Thymus (tissue), 11 donors: ENCODE measurements around the gene FRRS1L. TPM values are rescaled to one million over a fixed set of nuclear protein-coding genes. Genes with fewer than 3 reads are reported as not detected.

Source experiments
- DNase-seq, 9 donors: peaks; one replicate each; pipeline ENCODE4 v3.0.0-alpha.2; 2013; ENCODE audit warnings: low spot score in 9 of 9, low read depth in 6 of 9, missing footprints in 1 of 9
- H3K27ac ChIP-seq, 2 donors: one replicate each; pipeline ENCODE4 v1.5.1; 2013; ENCODE audit warnings: control low read depth in 1 of 2, low read depth in 1 of 2, low read length in 1 of 2, mild to moderate bottlenecking in 1 of 2, moderate library complexity in 1 of 2
- H3K27me3 ChIP-seq, 2 donors: one replicate each; pipeline ENCODE4 v1.5.1; 2013; ENCODE audit warnings: low read length in 1 of 2; ENCODE audit not compliant: control insufficient read depth in 2 of 2, insufficient read depth in 1 of 2
- H3K36me3 ChIP-seq, 2 donors: one replicate each; pipeline ENCODE4 v1.5.1; 2013; ENCODE audit warnings: low read length in 1 of 2, mild to moderate bottlenecking in 1 of 2, moderate library complexity in 1 of 2; ENCODE audit not compliant: control insufficient read depth in 2 of 2, insufficient read depth in 2 of 2
- H3K4me1 ChIP-seq, 2 donors: one replicate each; pipeline ENCODE4 v1.5.1; 2013; ENCODE audit warnings: low read length in 2 of 2; ENCODE audit not compliant: control insufficient read depth in 2 of 2, insufficient read depth in 2 of 2
- H3K4me3 ChIP-seq, 2 donors: one replicate each; pipeline ENCODE4 v1.5.1; 2013; ENCODE audit warnings: low read length in 2 of 2, control low read depth in 1 of 2, mild to moderate bottlenecking in 1 of 2
- H3K9me3 ChIP-seq, 2 donors: one replicate each; pipeline ENCODE4 v1.5.1; 2013; ENCODE audit warnings: low read length in 1 of 2, mild to moderate bottlenecking in 1 of 2; ENCODE audit not compliant: control insufficient read depth in 2 of 2, insufficient read depth in 1 of 2
- WGBS: extraction: QIAGEN DNeasy Blood & Tissue Kit; methylation state at CpG from one replicate; pipeline ENCODE4 v1.1.7; 2013; 5-methylcytosine and 5-hydroxymethylcytosine counted together
- polyA plus RNA-seq: library from polyadenylated mRNA; stranded (reverse); fragments of 200-250 nt; gene quantifications from one replicate; pipeline ENCODE4 v1.2.3, GENCODE V29; 2013
- total RNA-seq: library from RNA; stranded (reverse); fragments of 120-200 nt; gene quantifications from one replicate; pipeline ENCODE4 v1.2.4, GENCODE V29; 2013
- donor health status: healthy.

Gene FRRS1L
- total and polyA plus RNA-seq, 2 donors = 0.07 to 0.09 TPM

DNA sequence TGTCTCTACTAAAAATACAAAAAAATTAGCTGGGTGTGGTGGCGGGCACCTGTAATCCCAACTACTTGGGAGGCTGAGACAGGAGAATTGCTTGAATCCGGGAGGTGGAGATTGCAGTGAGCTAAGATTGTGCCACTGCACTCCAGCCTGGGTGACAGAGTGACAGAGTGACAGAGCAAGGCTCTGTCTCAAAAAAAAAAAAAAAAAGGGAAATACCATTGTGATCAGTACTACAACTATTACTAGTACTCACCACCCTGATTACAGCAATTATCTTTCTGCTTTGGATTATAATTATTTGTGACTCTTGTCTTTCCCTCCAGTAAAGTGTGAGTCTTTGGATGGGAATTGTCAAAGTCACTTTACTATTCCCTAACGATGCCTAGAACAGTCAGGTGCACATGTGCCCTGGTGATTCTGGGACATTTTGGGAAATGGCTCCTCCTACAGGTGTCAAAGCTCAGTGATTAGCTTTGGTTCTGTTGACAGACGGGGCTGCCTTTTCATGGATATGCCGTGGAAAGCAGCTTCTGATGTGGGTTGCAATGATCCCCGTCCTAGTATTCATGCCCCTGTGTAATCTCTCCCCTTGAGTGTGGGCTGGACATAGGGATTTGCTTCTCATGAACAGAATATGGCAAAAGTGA is 31.8 kb upstream of the FRRS1L start:
- 62% methylated on average over 6 of the region's 6 CpGs for WGBS
- Histone ChIP-seq H3K9me3 (no peaks in the 10 kb centered on the region), H3K4me3 (no peak overlapping the region), H3K36me3 (no peaks in the 10 kb centered on the region), H3K4me1 (no peaks in the 10 kb centered on the region), H3K27ac (no peak overlapping the region), H3K27me3 (peaks cover 0 to 5% of the 10 kb centered on the region in 2 donors)
- no peak for DNase-seq

DNA sequence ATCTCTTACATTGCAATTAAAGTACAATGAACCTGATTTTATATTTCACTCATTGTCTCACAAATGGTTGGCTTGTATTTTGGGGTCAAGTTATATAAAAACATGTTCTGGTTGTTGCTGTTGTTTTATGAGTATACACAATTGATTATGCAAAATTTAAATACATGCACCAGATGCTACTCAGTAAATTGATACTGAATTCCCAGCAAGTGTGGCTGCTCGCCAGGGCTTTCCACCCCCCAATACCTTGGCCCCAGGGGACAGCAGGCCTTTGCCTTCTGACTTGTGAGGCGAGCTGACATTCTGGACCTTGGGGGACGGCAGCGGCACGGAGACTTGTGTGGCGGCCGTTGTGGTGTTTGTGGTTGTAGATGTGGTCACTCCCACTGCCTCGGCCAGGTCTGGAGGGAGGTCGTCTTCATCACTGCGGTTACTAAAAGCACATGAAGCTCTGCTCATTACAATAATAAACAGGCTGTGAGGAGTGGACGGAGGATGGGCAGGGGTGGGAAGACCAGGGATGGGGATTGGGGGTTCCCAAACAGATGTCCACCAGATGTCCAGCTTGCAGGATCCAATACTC is 27.0 kb upstream of the FRRS1L start:
- 89% methylated on average over 11 of the region's 11 CpGs for WGBS
- Histone ChIP-seq H3K4me1 (no peaks in the 10 kb centered on the region), H3K27ac (no peak overlapping the region), H3K4me3 (no peak overlapping the region), H3K36me3 (no peaks in the 10 kb centered on the region), H3K27me3 (peaks cover 0 to 5% of the 10 kb centered on the region in 2 donors), H3K9me3 (no peaks in the 10 kb centered on the region)
- no peak for DNase-seq

DNA sequence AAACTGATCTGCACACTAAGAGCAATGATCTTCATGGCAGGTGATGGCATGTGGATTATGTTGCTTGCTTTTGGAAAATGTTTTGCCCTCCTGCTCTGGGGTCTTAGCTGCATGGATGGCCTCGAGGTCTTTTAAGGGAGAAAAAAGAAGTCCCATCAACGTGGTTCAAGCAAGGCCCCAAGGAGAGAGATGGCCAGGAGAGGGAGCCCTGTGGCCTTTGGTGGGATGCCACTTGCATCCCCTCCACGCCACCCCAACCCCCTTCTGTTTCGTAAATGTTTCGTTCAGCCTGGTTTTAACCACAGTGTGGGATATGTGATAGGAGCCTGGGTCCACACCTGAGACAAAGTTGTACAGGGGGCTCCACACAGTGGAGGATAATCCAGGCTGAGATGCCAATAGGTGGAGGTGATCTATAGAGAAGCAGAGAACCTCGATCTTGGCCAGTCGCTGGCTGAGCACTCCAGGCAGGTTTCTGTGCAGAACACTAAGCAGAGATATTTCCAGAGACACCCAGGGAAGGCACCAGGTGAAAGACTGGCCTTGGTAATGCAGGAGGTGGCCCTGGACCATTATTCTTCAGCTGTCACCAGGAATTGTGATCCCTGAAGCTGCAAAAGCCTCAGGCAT is 25.8 kb upstream of the FRRS1L start:
- Histone ChIP-seq H3K27me3 (peaks cover 0 to 5% of the 10 kb centered on the region in 2 donors), H3K36me3 (no peaks in the 10 kb centered on the region), H3K27ac (no peak overlapping the region), H3K4me3 (no peak overlapping the region), H3K9me3 (no peaks in the 10 kb centered on the region), H3K4me1 (no peaks in the 10 kb centered on the region)
- no peak for DNase-seq
- WGBS = 62% methylated on average over 7 of the region's 7 CpGs

DNA sequence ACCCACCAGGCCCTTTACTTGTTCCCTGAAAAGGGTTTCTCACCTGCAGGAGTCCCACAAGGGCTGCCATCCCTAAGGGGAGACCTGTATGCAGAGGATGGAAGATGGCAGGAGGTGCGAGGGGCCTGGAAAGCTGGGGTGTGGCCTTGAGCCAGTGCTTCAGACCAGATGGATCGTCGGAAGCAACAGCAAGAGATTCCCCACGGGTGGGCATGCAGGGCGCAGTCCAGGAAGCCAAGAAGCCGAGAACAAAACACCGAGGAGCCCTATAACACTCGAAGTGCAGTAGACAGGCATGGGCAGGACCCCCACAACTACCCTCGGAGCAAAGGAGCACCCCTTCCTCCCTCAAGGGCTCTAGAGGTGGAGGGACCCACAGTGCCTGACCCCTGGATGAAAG is 24.7 kb upstream of the FRRS1L start:
- WGBS = 90% methylated on average over 9 of the region's 9 CpGs
- no peaks in the 10 kb centered on the region for H3K36me3 ChIP-seq
- no peak overlapping the region for H3K4me3 ChIP-seq
- no peaks in the 10 kb centered on the region for H3K4me1 ChIP-seq
- no peak for DNase-seq
- no peaks in the 10 kb centered on the region for H3K9me3 ChIP-seq
- no peak overlapping the region for H3K27ac ChIP-seq
- peaks cover 0 to 5% of the 10 kb centered on the region in 2 donors for H3K27me3 ChIP-seq

DNA sequence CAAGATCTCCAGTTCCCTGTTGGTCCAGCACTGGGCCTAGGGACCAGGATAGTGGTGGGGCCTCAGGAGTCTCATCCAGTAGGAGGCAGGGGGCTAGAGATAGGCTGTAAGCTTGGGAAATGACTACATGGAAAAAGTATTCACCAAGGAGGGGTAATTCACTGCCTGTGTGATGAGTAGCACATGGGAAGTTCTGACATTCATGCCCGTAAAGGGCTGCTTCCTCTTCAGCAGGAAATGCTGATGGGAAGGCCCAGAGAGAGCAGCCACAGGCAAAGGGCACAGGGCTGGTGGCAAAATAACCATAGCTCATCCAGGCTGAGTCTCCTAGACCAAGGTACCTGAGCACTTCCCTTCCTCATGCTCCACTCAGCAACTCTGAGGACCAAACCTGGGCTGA is 23.1 kb upstream of the FRRS1L start:
- 51% methylated on average over 1 of the region's 1 CpG for WGBS
- DNase-seq = no peak
- H3K27me3 ChIP-seq = peaks cover 0 to 4% of the 10 kb centered on the region in 2 donors
- no peaks in the 10 kb centered on the region for H3K4me1 ChIP-seq
- no peaks in the 10 kb centered on the region for H3K36me3 ChIP-seq
- no peaks in the 10 kb centered on the region for H3K9me3 ChIP-seq
- no peak overlapping the region for H3K27ac ChIP-seq
- no peak overlapping the region for H3K4me3 ChIP-seq

DNA sequence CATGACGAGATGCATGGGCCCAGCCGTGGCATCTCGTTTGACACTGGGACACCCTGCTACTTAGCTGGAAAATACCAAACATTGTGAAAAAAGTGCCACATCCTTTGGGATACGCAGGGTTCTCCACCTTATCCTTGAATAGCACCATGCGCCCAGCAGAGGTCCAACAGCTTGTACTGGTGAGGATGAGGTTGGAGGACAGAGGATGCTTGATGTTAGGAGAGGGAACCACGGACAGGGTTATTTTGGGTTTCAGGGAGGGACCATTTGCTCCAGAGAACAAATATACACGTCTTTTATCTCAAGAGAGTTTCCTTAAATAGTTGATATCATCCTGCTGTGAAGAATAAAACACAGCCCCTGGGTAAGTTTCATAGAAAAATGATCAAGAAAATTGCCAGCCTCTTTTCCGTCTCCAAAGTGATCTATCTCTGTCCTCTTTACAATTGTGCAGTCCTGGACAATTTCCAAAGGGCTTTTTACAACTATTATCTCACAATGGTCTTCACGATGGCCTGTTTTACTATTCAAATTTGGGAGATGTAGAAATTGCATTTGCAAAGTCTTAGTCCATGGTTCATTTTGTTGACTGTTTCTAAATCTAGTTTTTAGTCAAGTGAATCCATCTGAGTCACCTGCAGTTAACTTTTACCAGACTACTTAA is 19.9 kb upstream of the FRRS1L start:
- H3K9me3 ChIP-seq = no peaks in the 10 kb centered on the region
- no peaks in the 10 kb centered on the region for H3K4me1 ChIP-seq
- no peak for DNase-seq
- no peaks in the 10 kb centered on the region for H3K27me3 ChIP-seq
- no peak overlapping the region for H3K27ac ChIP-seq
- no peaks in the 10 kb centered on the region for H3K36me3 ChIP-seq
- H3K4me3 ChIP-seq = no peak overlapping the region
- WGBS = 90% methylated on average over 9 of the region's 9 CpGs

DNA sequence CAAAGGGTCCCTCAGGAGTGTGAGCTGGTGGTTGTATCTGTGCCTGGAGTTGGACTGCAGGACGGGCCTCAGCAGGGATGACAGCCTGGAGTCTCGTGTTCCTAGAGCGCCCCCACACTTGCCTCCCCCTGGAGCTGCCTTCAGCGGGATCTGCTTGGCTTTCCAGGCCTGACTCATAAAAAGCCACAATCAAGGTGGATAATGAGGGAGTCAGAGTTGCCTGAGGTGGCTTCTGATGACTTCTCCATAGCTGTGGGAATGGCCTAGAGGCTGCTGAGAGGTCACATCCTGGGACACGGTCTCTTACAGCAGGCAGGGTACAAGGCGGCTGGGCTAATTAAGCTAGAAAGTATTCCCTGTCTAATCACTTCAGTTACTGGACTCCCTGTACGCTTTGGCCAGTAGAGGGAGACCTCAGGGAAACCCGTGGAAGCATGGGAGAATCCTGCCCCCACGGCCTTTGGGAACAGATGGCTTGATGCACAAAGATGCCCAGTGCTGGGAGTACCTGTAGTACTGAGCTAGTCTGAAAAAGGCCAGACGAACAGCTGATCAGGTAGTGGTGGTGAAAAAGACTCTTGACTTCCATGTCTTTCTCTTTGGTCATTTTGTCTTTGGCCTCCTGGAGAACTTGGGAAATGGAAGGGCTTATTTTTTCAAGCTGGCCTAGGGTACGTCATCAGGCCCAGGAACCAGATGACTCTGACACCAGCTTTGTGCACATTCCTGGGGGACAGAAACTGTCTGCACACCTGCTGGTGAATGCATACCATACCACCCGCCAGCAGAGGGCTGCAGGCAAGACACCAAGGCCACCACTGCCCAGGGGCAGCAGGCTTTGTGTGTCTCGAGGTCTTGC is 16.1 kb upstream of the FRRS1L start:
- Histone ChIP-seq H3K4me1 (peaks cover 3 to 8% of the 10 kb centered on the region in 2 donors), H3K4me3 (no peak overlapping the region), H3K9me3 (no peaks in the 10 kb centered on the region), H3K36me3 (no peaks in the 10 kb centered on the region), H3K27ac (no peak overlapping the region), H3K27me3 (peaks cover 0 to 2% of the 10 kb centered on the region in 2 donors)
- 82% methylated on average over 13 of the region's 13 CpGs for WGBS
- DNase-seq = no peak

DNA sequence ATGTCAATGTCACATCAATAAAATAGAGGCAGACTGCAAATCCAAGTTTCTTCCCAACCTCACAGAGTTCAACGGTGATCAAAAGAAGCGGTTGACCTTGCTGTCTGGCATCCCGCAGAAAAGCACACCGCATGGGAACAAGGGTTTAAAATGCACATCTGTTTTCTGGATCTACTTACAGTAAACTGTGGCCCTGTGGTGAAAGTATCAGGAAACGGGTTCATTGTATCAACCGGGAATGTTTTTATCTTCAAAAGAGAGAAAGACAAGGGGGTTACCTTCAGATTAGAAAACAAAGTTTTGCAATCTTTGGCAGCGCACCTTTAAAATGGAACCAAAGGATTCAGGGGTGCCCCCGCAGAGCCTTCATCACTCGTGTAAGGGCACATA is 15.5 kb upstream of the FRRS1L start:
- no peak for DNase-seq
- Histone ChIP-seq H3K27me3 (peaks cover 0 to 2% of the 10 kb centered on the region in 2 donors), H3K4me3 (no peak overlapping the region), H3K9me3 (no peaks in the 10 kb centered on the region), H3K36me3 (no peaks in the 10 kb centered on the region), H3K27ac (no peak overlapping the region), H3K4me1 (peaks cover 3 to 8% of the 10 kb centered on the region in 2 donors)
- WGBS = 95% methylated on average over 9 of the region's 9 CpGs
